NB4 (cell line): ENCODE data around the gene UBR7.

Experiments
- MYC ChIP-seq: IDR thresholded peaks from 2 replicates; pipeline ENCODE4 v1.6.1; 2011; ENCODE audit warnings: low read depth, low read length
- POLR2A ChIP-seq: IDR thresholded peaks from 2 replicates; pipeline ENCODE4 v1.6.1; 2011; ENCODE audit warnings: mild to moderate bottlenecking; ENCODE audit not compliant: insufficient read length; ENCODE audit errors: extremely low read depth
- TF ChIP-seq, protein P1 (sequence below): IDR thresholded peaks from one replicate; pipeline ENCODE4 v1.5.1; 2012; ENCODE audit warnings: low read depth, low read length

DNA sequence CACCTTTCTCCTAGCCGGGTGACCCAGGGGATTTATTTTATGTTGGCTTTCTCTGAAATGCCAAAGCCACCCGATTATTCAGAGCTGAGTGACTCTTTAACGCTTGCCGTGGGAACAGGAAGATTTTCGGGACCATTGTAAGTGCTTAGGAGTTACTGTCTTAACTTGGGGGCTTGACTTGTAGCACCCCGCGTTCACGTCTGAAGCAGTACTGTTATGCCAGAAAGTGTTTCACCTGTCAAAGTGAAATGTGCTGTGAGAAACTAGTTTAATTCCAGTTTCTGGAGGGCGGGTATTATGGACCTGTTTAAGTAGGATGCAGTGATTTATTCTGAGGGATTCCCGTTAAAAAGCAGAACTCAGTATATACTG is 21.7 kb upstream of the UBR7 start:
- TF ChIP-seq, protein P1, sequence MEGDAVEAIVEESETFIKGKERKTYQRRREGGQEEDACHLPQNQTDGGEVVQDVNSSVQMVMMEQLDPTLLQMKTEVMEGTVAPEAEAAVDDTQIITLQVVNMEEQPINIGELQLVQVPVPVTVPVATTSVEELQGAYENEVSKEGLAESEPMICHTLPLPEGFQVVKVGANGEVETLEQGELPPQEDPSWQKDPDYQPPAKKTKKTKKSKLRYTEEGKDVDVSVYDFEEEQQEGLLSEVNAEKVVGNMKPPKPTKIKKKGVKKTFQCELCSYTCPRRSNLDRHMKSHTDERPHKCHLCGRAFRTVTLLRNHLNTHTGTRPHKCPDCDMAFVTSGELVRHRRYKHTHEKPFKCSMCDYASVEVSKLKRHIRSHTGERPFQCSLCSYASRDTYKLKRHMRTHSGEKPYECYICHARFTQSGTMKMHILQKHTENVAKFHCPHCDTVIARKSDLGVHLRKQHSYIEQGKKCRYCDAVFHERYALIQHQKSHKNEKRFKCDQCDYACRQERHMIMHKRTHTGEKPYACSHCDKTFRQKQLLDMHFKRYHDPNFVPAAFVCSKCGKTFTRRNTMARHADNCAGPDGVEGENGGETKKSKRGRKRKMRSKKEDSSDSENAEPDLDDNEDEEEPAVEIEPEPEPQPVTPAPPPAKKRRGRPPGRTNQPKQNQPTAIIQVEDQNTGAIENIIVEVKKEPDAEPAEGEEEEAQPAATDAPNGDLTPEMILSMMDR, result no peak
- TF ChIP-seq POLR2A, result no peak
- no peak for TF ChIP-seq MYC
